ENCODE data around the gene IFNL4.

Gene IFNL4

DNA sequence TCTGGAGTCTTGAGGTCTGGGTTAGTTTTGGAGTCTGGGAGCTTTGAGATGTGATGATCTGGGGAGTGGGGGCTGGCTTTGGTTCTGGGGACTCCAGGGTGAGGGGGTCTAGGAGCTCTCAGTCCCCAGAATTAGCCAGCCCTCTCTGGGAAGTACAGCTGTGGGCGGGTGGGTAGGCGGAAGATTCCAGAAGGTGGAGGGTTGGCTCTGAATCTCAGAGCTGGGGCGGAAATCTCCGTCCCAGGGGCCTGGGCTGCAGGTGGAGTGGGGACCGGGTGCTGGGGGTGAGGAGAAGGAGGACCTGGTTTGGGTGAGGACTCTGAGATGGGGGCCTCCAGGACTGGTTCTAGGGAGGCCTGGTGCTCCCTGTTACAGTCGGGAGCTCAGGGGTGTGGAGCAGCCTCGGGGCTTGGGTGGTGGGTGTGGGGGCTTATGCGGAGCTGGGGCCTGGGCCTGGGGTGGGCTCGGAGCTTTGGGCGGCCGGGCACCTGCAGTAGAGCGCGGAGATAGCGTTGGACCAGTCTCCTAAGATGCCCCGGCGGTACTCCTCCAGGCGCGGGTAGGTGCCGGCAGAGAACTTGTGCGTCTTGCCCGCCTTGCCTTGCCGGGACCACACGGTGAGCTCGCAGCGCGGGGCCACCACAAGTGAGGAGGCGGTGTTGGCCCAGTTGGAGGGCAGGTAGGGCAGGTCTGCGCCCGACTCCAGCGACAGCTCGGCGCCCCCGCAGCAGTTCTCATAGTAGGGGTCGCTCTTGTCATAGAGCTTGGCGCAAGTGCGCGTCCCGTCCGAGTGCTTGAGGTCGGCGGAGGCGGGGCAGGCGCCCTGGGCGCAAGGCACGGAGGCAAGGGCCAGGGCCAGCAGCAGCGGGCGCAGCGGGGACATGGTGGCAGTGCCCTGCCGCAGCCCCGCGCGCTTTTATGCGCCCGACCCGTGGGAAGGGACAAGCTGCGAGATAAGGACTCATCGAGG is 45.0 kb downstream of the IFNL4 start, which contains the start of gene SYCN:
Gene SYCN, minus strand, starts transcription at position 892 of the 970 bp plus-strand sequence. Its CDS starts 9 bp downstream, at position 883.
- Histone ChIP-seq H3K4me3 (no peak within 1 kb of the TSS), H3K27ac (no peak within 1 kb of the TSS)
- TF ChIP-seq, protein P1, sequence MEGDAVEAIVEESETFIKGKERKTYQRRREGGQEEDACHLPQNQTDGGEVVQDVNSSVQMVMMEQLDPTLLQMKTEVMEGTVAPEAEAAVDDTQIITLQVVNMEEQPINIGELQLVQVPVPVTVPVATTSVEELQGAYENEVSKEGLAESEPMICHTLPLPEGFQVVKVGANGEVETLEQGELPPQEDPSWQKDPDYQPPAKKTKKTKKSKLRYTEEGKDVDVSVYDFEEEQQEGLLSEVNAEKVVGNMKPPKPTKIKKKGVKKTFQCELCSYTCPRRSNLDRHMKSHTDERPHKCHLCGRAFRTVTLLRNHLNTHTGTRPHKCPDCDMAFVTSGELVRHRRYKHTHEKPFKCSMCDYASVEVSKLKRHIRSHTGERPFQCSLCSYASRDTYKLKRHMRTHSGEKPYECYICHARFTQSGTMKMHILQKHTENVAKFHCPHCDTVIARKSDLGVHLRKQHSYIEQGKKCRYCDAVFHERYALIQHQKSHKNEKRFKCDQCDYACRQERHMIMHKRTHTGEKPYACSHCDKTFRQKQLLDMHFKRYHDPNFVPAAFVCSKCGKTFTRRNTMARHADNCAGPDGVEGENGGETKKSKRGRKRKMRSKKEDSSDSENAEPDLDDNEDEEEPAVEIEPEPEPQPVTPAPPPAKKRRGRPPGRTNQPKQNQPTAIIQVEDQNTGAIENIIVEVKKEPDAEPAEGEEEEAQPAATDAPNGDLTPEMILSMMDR (IDR thresholded peaks at IDR 0.05): no peak
- DNase-seq (ENCODE audit: low spot score): no peak

DNA sequence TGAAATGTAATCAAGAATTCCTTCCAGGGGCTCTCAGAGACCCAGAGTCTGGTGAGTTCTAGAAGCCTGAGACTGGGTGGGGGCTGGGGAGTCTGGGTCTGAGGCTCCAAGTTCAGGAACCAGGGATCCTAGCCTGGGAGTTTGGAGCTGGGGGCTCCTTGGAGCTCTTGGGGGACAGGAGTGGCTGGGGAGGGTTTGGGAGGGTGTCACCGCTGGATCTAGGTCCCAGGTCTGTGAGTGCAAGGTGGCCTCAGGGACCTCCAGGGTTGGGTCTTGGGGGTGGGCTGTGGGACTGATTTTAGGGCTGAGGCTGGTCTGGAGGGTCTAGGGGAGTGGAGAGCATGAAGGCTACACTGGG is 45.7 kb downstream of the IFNL4 start:
- H3K4me3 ChIP-seq: no peak overlapping the region
- no peak overlapping the region for H3K27ac ChIP-seq
- no peak for DNase-seq (ENCODE audit: low spot score)
- TF ChIP-seq, protein P1 (IDR thresholded peaks at IDR 0.05): no peak

DNA sequence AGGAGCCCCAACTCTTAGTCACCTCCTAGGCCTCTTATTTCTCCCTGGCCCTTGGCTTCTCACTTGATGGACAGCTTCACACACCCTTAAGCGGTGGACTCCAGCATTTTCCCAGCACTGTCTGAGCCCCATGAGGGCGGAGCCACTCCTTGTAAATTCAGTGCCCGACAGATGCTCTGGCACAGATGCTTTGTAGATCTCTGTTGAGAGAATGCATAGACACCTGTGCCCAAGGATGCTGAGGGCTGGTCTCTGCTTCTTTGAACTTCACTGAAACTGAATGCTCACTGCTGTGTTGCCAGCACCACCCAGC is 47.9 kb downstream of the IFNL4 start:
- Histone ChIP-seq H3K4me3 (no peak overlapping the region), H3K27ac (no peak overlapping the region)
- DNase-seq (ENCODE audit: low spot score): no peak
- TF ChIP-seq, protein P1 (IDR thresholded peaks at IDR 0.05): no peak

DNA sequence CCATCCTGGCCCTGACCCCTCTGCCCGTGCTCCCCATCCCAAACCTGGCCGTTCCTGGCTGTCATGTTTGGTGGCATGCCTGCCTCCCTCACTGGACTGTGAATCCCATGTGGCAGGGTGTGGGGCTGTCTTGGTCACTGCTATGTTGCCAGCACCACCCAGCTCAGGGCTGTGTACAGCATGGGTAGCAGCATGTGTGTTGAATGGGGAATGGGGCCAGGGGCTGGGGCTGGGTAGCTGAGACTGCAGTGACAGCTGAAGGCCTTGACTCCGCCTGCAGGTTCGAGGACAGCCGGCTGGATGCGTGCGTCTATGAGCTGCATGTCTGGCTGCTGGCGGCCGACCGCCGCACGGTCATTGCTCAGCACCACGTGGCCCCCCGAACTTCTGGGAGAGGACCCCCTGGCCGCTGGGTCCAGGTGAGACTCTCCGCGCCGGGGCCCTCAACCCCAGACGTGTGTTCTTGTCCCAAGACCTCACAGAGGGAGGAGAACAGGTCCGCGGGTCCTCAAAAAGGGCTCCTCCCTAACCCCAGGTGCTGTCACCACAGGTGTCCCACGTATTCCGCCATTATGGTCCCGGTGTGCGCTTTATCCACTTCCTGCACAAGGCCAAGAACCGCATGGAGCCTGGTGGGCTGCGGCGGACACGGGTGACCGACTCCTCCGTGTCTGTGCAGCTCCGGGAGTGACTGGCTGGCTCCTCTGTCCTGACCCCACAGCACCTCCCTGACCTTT is 48.4 kb downstream of the IFNL4 start:
- no peak for DNase-seq (ENCODE audit: low spot score)
- TF ChIP-seq, protein P1 (IDR thresholded peaks at IDR 0.05): no peak
- H3K27ac ChIP-seq: no peak overlapping the region
- no peak overlapping the region for H3K4me3 ChIP-seq

DNA sequence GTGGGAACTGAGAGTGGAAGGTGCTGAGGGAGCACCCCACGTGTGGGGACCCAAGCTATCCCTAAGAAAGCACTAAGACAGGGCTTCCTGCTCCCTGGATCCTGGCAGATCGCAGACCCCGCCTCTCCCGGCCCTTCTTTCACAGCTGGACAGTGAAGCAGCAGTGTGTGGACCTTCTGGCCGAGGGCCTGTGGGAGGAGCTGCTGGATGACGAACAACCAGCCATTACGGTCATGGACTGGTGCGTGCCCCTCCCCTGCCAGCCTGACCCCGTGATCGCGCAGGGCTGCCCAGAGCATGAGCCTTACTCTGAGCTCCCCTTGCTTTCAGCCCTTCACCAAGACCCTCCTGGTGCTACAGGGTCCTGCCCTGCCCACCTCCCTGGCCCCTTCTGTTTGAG is 49.6 kb downstream of the IFNL4 start:
- TF ChIP-seq, protein P1 (IDR thresholded peaks at IDR 0.05): no peak
- Histone ChIP-seq H3K4me3 (no peak overlapping the region), H3K27ac (no peak overlapping the region)
- DNase-seq (ENCODE audit: low spot score): no peak

DNA sequence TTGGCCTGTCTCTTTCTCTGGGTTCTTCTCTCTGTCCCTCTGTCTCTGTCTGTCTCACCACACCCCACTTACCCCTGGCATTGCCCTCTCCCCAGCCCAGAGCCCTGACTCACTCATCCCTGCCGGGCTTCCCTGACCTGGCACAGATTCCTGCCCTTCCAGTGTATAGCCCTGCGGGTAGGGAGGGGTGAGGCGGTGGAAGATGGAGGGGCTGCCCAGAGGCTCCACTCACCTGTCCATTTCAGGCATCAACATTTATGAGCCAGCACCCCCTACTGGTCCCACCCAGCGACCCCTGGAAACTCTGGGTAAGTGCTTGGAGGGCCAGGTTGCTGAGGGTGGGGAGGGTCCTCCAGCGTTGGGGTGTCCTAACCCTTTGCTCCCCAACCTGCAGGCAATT is 50.8 kb downstream of the IFNL4 start:
- TF ChIP-seq, protein P1 (IDR thresholded peaks at IDR 0.05): no peak
- Histone ChIP-seq H3K27ac (no peak overlapping the region), H3K4me3 (no peak overlapping the region)
- no peak for DNase-seq (ENCODE audit: low spot score)

Data from coronary artery (tissue), 2 donors.